Mucosa of descending colon (tissue), 3 donors: ENCODE results near the gene RPL10. TPM values are rescaled to one million over a fixed set of nuclear protein-coding genes. Genes with fewer than 3 reads are reported as not detected.
A peak's percentile ranks its signal among the peaks of the same experiment; 100 is the strongest.
"Not testable (repeated sequence)": the region's sequence is repeated elsewhere in the genome, so short reads cannot be mapped to it uniquely, and the experiment has no call there.

ENCODE experiments used
- ATAC-seq: fragments of 200-7000 bp; cut with Tn5 transposase; one replicate; pipeline ENCODE4 v1.9.1; 2020; ENCODE audit warnings: mild to moderate bottlenecking, moderate library complexity
- DNase-seq, 3 donors: peaks; one replicate each; pipeline ENCODE4 v3.0.0-alpha.2; 2020
- H3K36me3 ChIP-seq: fragments of 200-600 bp; one replicate; pipeline ENCODE4 v1.8.0; 2021; ENCODE audit warnings: low read depth, mild to moderate bottlenecking
- H3K4me1 ChIP-seq: fragments of 200-600 bp; one replicate; pipeline ENCODE4 v1.8.0; 2021; ENCODE audit warnings: low read depth, mild to moderate bottlenecking
- H3K4me3 ChIP-seq: fragments of 200-600 bp; one replicate; pipeline ENCODE4 v1.8.0; 2021; ENCODE audit warnings: mild to moderate bottlenecking
- H3K9me3 ChIP-seq: fragments of 200-600 bp; one replicate; pipeline ENCODE4 v1.8.0; 2021; ENCODE audit warnings: mild to moderate bottlenecking
- intact Hi-C, 2 donors: fragments of 100-400 bp; cut with DNase I in 1 of 2; cut with micrococcal nuclease in 1 of 2; formaldehyde crosslinking; loops; one replicate each; pipeline versions ENCODE4 v1.11.0 to v1.11.1; 2022; cut with DNase I, micrococcal nuclease
- total RNA-seq, 3 donors: library from RNA; stranded (reverse); fragmentation: NEBNext Ultra II Directional in 2 of 3; extraction: Animal tissue kit (Norgen Biotek cat#: 25700) in 2 of 3; gene quantifications; one replicate each; pipeline versions ENCODE4 v1.2.1 to v1.2.4, GENCODE V29; 2021 to 2023
- TF ChIP-seq, protein P1 (sequence below): fragments of 200-600 bp; IDR thresholded peaks from one replicate; pipeline ENCODE4 v1.8.0; 2022; ENCODE audit warnings: antibody characterized with exemption, mild to moderate bottlenecking
- donor health status: DM: no; HTN: no; CAD: no; lungs with moderate emphysema.
- donor health status: DM: no; HTN: no; CAD: no.
- donor health status: DM: no; HTN: yes; CAD: no.

The RPL10 gene
- total RNA-seq, 3 donors from 2014 or later, result 2,179 to 2,606 (median 2,424) TPM

GRCh38 chrX:154396363-154396762 is 1.8 kb upstream of the RPL10 start:
- H3K4me1 ChIP-seq, H3K36me3 ChIP-seq, DNase-seq, ATAC-seq, intact Hi-C loops, H3K9me3 ChIP-seq, H3K4me3 ChIP-seq: not testable (repeated sequence)

DNA sequence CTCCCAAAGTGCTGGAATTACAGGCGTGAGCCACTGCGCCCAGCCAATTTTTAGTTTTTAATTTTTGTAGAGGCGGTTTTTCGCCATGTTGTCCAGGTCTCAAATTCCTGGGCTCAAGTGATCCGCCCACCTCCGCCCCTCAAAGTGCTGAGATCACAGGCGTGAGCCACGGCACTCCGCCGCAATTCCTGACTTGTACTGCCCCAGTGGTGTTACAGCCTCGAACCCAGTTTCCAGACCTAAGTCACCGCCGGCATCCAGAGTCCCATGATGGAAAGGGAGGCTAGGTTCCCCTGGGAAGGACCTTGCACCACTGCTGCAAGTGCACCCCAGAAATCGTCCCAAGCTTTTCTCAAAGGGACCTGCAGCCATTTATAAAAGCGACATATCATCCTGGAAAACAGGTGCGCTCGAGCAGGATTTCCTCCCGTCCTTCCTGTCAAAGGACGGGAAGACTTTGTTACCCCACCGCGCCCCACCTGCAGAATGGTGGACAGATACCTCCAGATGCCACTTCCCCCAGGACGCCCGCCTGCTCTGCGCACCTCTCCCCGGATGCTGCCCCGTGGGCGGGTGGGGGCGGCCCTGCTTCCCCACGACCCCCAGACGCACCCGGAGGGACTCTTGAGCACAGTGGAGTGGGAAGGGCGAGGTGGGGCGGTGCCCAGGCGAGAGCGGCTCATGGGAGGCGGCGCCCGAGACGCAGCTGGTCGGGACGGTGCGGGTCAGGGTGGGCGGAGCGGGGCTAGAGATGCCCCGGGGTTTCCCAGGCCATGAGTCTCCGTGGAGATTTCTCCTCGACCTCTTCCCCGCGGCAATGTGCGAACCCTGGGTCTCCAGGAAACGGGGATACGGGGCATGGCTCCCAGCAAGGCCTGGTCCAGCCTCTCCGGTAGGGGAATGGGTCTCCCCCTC is 947 bp upstream of the RPL10 start:
- H3K4me1 ChIP-seq, result peaks cover 4% of the 10 kb centered on the region
- no peak overlapping the region for H3K4me3 ChIP-seq
- H3K36me3 ChIP-seq, result no peaks in the 10 kb centered on the region
- peak; percentile 78 to 89 (median 86) for DNase-seq
- H3K9me3 ChIP-seq, result no peaks in the 10 kb centered on the region
- ATAC-seq, result peak; percentile 80
- intact Hi-C loops, result no loop called here
- TF ChIP-seq, protein P1, sequence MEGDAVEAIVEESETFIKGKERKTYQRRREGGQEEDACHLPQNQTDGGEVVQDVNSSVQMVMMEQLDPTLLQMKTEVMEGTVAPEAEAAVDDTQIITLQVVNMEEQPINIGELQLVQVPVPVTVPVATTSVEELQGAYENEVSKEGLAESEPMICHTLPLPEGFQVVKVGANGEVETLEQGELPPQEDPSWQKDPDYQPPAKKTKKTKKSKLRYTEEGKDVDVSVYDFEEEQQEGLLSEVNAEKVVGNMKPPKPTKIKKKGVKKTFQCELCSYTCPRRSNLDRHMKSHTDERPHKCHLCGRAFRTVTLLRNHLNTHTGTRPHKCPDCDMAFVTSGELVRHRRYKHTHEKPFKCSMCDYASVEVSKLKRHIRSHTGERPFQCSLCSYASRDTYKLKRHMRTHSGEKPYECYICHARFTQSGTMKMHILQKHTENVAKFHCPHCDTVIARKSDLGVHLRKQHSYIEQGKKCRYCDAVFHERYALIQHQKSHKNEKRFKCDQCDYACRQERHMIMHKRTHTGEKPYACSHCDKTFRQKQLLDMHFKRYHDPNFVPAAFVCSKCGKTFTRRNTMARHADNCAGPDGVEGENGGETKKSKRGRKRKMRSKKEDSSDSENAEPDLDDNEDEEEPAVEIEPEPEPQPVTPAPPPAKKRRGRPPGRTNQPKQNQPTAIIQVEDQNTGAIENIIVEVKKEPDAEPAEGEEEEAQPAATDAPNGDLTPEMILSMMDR, result no peak

- peak; percentile 73 for ATAC-seq
- intact Hi-C loops, result no loop called here
- TF ChIP-seq, protein P1, result peak; percentile 73
These were observed 720 bp downstream of the RPL10 start for GRCh38 chrX:154398668-154399526.

DNA sequence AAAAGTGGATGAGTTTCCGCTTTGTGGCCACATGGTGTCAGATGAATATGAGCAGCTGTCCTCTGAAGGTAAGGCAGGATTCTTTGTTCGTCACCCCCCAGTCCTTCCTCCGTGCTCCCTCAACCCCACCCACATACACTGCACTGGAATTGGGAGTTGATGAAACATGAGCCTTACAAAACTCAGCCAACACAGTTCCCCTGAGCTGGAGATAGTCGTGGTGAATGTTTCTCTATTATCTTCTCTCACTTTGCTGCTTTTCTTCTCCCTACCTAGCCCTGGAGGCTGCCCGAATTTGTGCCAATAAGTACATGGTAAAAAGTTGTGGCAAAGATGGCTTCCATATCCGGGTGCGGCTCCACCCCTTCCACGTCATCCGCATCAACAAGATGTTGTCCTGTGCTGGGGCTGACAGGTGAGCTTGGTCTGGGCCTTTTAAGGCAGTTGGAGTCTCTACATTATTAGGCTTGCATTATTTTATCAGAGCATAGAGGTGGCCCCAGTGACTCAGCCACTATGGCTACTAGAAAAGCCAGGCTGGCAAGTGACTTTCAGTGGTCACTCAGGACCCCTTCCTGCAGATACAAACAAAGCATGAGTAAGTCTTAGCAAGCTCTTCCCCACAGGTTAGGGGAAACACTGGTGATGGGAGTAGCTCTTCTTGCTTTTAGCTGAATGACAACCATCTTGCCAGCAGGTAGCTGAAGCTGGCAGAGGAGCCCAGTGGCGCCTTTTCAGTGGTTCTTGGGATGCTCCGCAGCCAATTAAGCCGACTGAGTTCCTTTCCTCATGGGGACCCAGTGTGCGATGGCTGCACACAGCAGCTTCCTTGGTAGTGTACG is 1.6 kb downstream of the RPL10 start:
- Histone ChIP-seq H3K4me1 (peaks cover 4% of the 10 kb centered on the region), H3K4me3 (no peak overlapping the region), H3K36me3 (no peaks in the 10 kb centered on the region), H3K9me3 (no peaks in the 10 kb centered on the region)
- intact Hi-C loops, result no loop called here
- ATAC-seq, result no peak
- TF ChIP-seq, protein P1, result no peak
- no peak for DNase-seq

More at GRCh38 chrX:154398668-154399526, 720 bp downstream of the RPL10 start:
- Histone ChIP-seq H3K4me3 (peak overlapping the region; percentile 46), H3K9me3 (no peaks in the 10 kb centered on the region), H3K4me1 (peaks cover 4% of the 10 kb centered on the region), H3K36me3 (no peaks in the 10 kb centered on the region)
- peak; percentile 88 to 92 (median 91) for DNase-seq

- ATAC-seq, intact Hi-C loops, H3K36me3 ChIP-seq, H3K9me3 ChIP-seq, H3K4me1 ChIP-seq, DNase-seq, H3K4me3 ChIP-seq: not testable (repeated sequence)
These were observed 2.2 kb downstream of the RPL10 start for GRCh38 chrX:154400369-154400817.
